HG03521 (cell line): ENCODE results near the gene SLIT2.

Experiments
- ATAC-seq: cut with Tn5 transposase; IDR thresholded peaks from one replicate; pipeline ENCODE4 v1.9.1; 2021; ENCODE audit warnings: mild to moderate bottlenecking, moderate library complexity; ENCODE audit not compliant: unreplicated experiment

SLIT2 gene

DNA sequence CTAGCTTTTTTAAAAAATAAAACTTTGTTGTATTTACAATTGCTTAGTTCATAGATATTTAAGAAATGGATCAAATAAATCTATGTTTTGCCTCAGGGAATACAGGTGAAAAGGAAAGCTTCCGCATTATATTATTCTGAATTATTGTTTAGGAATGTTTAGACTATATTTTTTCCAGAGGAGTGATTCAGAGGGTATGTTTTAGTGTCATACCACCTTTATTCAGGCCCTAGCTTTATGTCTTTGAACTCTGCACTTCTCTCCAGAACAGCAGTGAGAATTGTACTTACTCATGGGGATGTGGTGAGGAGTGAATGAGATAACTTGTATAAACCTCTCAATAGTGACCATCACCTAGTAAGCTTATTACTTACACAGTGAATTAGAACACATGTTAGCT, 14.0 kb downstream of the SLIT2 start:
- ATAC-seq: no peak

DNA sequence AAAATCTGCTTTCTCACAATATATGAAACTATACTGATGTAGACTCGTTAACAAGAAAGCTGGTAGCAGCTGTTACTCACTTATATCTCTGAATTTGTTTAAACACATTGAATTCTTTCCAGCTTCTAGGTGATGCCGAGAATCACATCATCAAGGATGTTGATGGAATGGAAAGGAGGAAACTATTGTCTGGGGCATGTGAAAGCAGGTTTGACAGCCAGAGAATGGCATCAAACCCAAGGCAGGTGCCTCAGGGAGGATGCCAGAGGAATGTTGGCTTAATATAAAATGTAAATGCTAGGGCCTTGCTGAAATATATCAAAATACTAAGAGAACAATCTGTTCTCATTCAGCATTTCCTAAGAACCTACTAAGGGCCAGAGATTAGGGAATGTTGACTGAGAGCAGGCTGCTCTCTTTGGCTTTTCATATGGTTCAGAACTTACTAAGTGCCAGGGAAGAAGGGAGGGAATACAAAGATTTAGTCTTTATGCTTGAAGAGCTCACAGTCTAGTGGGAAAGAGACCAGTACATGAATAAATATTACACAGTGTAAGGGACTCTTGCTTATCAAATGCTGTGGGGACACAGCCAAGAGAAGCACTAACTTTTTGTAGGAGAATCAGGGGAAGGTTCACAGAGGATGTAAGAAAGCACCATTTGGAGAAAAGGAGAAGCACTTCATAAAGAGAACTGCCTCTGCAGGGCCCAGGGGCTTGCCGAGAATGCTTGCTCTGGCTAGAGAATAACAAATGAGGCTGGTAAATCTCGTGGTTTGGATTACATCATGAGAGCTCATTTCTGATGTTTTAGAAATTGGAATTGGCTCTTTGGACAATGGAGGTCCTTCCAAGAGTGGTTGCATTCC, 14.7 kb downstream of the SLIT2 start:
- ATAC-seq: no peak

DNA sequence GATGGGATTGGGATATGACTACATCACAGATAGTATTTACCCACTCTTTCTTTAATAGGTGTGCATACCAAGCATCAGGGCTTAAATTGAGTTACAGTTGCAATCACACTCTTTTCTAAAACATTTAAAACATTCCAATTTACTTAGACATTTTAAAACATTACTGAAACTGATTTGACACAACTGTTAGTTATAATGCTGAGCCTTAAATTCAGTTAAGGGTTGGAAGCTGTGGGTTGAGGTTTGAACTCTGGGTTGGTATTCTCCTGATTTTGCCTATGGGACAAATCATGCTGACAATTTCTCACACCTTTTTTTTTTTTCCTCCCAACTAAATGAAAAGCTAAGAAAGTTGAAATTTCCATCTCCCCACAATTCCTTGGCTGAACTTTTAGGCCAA, 16.3 kb downstream of the SLIT2 start:
- ATAC-seq: no peak

DNA sequence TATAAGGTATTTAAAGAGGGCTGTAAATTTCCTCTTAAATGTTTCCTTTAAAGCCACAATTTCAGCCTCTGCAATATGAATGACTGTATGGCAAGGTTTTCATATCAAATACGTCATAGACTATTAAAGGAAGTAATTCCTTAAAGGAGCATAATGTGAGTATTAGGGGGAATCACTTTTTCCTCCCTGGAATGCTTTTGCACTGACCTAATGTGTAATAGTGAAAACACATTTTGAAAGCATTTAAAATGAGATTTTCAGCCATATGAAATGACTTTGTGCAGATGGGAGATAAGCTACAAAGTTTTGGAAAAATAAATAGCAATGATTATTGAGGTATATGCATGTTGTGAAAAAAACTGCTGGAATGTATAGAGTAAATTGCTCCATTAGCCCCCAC, 17.6 kb downstream of the SLIT2 start:
- no peak for ATAC-seq

DNA sequence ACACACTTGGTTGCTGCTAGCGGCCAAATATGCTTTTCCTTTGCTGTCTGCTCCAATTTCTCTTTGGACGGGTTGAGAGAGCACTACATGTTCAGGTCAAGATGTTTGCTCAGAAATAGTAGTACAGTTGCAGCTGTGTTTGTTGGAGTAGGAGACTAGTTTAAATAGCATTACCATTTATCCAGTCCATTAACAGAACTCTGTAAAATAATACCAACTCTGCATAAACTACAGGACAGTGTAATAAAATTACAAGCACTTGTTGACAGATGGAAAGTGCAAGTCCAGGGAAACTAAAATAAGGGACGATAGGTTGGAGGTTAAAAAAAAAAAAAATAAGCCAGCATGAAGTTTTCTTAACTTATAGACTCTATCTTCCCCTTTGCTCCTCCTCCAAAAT, 20.2 kb downstream of the SLIT2 start:
- ATAC-seq: no peak

DNA sequence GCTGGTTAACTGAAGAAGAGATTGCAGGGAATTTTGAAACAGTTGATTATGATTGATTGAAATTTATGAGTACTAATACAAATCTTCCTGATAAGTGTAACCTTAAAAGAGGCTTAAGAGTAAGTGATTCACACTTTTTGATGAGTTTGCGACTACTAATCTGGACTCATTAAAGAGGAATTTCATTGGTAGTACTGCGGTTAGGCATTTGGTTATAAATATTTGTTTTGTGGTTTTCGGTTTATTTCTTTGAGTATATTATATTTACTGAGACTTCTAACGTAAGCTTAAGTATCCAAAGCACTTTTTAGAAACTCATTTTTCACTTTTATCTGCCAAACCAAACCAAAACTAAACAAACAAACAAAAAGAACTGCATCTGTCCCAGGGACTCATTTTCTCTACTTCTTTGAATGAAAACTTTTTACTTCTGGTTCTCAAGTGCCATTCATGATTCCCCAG, 20.7 kb downstream of the SLIT2 start:
- no peak for ATAC-seq

DNA sequence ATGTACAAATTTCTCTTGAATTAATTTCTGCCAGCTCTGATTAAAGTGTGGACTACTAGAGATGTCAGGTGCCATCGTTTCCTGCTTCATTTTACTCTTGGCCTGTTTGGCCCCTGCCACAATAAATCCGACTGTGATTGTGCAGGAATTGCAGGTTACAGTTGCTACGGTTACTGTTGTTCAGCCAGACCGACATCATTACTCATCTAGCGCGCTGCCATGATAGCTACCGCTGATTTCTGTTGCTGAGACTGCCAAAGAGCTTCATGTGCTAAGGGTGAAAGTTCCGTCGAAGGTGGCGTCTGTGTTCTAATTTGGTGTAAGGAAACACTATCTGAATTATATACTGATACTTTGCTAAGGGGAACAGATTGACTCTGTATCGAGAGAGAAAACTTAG, 22.1 kb downstream of the SLIT2 start:
- ATAC-seq: no peak

DNA sequence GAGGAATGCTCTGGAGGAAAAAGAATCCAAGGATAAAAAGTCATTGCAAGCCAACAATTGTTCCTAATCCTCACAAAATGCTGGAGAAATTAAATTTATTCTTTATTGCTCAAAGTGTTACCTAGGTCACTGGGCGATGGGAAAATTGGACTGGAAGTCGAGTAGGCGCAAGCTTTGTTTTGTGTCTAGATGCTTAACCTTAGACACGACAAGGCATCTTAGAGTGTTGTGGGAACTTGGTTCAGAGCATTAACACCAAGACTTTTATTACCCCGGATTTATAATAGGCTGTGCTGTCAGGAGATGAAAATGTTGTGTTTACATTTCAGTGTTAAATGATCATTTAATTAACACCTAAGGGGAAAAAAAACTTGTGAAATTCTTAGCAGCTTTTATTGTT, 25.1 kb downstream of the SLIT2 start:
- no peak for ATAC-seq

DNA sequence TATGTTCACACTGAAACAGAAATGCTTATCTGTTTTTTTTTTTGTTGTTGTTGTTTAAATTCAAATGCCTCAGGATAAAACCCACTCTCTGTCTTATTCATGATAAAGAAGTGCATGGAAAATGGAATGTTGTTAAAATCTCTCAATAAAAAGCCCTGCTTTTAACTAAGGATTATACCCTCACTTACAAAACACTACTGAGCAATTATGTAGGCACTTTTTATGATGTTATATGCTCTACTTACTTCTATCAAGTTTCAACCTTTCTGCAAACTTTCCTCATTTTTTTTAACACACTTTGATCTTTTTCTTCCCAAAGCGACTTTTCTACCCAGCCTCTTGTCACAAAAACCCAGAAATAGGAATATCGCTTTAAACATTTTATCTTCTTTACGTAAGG, 26.5 kb downstream of the SLIT2 start:
- ATAC-seq: no peak

DNA sequence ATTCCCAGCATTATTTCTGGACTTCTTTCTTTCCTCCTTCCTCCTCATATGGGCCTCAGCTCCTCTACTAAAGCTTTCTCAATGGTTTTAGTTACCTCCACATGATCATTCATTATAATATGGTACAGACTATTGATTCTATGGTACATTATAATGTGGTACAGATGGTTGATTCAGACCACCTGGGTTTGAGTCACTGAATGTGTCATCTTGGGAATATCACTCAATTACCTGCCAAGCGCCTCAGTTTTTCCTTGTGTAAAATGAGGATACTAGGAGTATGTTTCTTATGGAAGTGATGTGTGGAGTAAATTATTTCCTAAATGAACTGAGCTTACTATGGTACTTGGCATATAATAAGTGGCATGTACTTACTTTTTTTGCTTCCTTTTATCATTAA, 27.7 kb downstream of the SLIT2 start:
- ATAC-seq: no peak

DNA sequence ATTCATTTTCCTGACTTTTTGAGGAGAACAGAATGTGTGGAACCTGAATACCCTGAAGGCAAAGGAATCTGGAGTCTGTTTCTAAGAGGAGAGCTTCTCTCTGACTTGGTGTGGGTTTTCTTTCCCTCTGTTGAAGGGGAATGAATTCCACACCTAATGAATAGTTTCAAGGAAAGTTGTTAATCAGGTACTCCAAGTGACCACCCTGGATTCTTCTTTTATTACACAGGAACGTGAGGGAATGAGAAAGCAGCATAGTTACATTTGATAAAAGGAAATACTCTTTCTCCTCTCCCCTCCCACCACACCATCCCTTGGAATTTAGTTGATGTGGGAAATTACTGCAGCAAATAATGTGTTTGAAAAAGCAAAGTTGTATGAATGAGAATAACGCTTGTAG, 29.7 kb downstream of the SLIT2 start:
- no peak for ATAC-seq

DNA sequence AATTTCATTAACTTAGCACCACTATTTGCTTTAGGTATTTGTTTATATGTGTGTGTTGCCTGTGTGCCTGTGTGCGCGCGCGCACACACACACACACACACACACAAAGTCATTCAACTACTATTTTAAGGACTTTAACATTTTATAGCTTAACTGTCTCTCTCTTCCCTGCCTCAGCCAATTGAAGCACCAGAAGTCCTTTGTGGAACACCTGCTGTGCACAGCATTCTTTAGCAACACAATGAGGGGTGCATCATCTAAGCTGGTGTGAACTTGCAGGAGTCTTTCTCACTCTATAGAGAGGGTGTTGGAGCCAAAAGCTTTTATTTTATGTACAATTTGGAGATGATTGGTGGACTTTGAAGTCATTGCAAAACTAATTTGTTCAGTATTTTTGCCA, 31.3 kb downstream of the SLIT2 start:
- no peak for ATAC-seq

DNA sequence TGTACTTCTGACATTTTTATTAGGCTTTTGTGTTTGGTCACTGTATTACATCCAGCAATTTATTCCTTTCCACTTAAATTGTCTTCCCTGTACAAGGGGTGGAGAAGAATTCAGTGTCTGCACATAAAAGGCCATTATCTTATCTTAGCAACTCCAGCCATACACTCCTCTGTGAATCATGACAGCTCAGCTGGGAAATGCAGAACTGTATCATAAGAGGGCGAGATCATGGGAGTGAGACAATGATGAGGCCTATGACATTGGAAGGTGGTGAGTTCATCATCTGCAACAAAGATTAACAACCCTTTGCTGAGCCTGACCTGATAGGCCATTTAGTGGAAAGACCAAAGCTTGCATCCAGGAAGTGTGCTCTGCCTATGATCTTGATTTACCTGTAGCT, 33.3 kb downstream of the SLIT2 start:
- no peak for ATAC-seq

DNA sequence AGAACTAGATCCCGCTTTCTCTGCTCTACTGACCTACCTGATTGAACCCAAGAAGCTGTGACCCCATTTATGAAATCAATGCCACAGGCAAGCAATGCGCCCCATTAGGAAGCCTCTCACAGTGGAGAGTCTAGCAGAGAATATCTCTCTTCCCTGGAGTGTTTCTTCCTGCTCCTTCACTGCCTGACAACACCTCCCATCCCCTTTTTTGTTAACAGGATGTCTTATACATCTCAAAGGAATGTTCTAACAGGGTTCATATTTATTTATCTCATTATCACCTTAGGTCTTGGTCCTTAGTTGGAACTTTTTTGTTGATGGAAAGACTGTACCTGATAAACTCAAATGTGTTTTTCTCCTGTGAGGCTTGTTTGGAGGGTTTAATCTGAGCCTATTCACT, 35.5 kb downstream of the SLIT2 start:
- ATAC-seq: no peak

DNA sequence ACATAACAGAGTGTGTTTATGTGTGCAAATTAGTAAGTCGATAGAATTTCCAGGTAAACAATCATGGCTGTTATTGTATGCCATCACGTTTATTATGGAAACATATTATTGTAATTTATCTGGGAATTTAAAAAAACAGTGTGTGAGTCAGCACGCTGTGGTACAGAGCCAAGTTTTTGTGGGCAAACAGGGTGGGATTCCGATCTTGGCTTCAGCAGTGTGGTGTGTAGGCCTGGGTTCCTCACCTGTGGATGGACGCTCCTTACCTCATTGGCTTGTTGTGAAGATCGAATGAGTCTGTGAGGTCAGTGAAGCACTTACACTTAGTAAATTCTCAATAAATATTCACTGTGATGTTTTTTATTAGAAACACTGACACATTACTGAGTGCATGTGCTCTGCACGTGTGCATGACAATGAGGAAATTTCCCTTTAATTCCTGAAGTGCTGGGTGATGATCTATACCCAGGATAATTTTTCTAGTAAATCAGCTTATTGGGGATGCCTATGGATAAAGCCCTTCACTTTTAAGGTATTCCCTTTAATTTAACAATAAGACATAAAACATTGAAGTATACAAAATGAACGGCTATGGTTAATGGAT, 36.4 kb downstream of the SLIT2 start:
- ATAC-seq: no peak

DNA sequence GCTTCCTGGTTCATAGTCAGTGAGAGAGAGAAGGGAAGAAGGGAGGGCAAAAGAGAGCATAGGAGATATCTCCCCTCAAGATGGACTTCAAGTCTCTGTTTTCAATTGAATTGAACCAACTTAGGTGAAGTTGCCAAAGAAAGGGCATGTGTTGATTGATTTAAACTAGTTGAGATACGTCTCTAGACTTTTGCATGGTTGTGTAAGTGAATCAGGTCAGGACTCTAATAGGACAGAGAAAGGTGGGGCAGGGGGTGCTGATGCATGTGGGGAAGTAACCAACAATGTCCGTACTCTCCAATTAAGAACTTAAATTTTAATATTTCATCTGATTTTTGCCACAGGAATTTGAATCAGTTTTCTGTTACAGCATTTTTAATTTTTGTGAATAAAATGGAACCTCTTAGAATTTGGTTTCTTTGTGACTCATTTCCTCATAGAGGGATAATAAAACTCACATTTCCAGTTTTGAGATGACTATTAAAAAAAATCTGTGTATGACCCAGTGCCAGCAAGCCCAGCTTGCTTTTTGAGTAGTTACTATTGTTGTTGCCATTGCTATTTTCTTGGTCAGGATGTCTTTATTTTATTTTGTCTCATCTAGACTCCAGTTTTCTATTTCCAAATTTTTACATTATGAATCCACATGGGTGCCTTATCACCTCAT, 37.3 kb downstream of the SLIT2 start:
- no peak for ATAC-seq

DNA sequence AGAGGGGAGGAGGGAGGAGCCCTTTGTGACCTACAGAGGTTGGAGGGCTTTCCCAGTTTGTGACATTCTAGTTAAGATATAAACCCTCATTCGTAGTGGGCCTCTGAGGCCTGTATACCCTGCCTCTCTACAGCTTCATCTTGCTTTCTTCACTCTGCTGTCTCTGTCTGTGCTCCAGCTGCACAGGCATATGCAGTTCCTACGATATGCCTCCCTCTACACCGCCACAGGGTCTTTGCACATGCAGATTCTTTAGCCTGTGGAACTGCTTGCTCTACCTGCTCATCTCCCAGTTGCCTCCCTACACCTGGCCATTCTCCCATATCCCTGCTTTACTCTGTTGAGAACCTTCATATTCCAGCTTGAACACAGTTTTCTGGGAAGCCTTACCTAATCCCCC, 38.1 kb downstream of the SLIT2 start:
- ATAC-seq: no peak

DNA sequence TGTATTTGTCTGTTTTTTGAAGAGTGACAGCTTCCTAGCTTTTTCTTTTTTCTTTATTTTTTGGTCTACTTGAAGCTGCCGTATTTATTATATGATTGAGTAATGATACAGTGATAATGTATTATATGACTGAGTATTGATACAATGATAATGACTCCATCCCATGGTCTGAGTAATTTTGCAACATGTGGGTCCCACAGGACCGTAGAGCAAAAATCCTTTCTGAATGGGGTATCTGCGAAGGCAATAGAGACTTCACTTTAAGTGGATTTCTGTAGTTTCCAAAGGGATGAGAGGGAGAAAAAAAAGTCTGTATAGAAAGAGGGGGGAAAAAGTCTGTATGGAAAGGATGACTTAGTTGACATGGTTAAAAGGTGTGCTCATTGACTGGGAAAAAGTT, 41.0 kb downstream of the SLIT2 start:
- no peak for ATAC-seq

DNA sequence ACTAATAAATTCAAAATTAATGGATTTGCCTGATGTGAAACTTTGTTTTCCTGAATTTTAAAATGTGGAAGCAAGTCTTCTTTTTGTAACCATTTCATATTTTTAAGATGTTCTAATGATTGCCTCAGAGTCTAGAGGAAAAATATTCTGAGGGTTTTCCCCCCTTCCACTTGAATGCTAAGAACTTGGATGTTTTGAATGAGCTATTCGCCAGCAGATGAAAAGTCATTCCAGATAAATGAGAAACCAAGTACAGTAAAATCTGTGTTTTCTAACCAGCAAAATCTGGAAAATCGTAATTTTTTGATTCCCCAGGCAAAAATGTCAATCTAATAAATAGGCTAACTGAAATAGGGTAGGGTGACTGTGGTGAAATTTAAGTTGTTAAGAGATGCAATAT, 45.6 kb downstream of the SLIT2 start:
- ATAC-seq: no peak

DNA sequence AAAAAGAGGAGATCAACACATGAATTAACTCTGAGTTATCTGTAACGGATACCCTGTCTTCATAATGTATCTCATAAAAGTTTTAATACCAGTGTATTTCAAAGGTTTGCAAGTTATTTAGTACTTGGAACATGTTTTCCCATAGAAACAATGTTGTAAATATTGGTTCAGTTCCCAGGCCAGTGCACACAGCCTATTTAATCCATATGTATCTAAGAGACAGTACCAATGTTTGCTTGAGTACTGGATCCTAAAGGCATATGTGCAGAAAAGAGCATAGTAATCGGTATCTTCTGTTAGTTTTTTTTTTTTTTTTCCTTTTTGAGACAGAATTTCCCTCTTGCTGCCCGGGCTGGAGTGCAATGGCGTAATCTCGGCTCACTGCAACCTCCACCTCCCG, 46.1 kb downstream of the SLIT2 start:
- ATAC-seq: no peak

DNA sequence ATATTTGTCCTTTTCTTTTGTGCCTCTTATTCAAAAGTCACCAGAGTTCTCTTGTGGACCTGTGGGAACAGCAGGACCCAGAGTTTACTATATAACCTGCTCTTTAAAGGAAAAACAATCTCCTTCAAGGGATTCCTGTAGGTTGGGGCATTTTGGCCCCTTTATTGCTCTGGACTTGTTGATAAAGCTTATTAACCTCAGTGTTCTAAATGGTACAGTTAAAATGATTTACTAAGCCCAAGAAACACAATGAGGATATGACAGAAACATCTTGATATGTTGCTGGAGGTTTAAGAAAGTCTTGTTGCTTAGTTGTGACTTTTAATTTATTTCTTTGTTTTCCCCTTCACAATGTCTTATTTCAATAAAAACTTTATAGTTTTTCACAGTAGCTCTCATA, 46.8 kb downstream of the SLIT2 start:
- ATAC-seq: no peak

DNA sequence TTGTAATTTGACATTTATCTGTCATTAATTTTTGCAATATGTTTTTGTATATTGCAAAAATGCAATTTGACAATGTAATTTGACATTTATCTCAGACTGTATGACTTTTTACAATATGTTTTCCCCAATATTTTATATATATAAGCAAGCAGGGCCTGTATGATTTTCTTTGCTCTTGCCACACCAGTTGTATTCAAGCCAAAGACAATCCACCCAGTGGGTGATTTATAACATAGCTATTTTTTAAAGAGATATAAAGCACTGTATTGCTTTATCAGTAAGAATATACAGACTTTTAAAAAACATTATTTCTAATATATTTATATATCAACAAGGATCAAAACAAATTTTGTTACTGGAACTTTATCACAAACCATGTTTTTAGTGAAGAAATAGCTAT, 47.3 kb downstream of the SLIT2 start:
- no peak for ATAC-seq
